Chondrocyte (in vitro differentiated cells): Measurements from ENCODE around the gene GPD2. TPM values are rescaled to one million over a fixed set of nuclear protein-coding genes. Genes with fewer than 3 reads are reported as not detected.

Experiments used
- DNase-seq: peaks from one replicate; pipeline ENCODE4 v3.0.0; 2021; ENCODE audit warnings: mixed read lengths, low spot score
- H3K27ac Mint-ChIP-seq: one replicate; pipeline ENCODE4 v1.8.0; 2021; ENCODE audit warnings: mild to moderate bottlenecking, moderate library complexity, mixed read lengths; ENCODE audit not compliant: unreplicated experiment
- H3K27me3 Mint-ChIP-seq: 2 replicates; pipeline ENCODE4 v1.8.0; 2021; ENCODE audit warnings: low read depth, mixed read lengths
- H3K36me3 Mint-ChIP-seq: 2 replicates; pipeline ENCODE4 v1.8.0; 2021; ENCODE audit warnings: low read depth, mixed read lengths
- H3K4me1 Mint-ChIP-seq: 2 replicates; pipeline ENCODE4 v1.8.0; 2021; ENCODE audit warnings: low read depth, mild to moderate bottlenecking, mixed read lengths
- H3K4me3 Mint-ChIP-seq: one replicate; pipeline ENCODE4 v1.8.0; 2021; ENCODE audit warnings: mild to moderate bottlenecking, moderate library complexity, mixed read lengths; ENCODE audit not compliant: unreplicated experiment
- H3K9me3 Mint-ChIP-seq: 2 replicates; pipeline ENCODE4 v1.8.0; 2021; ENCODE audit warnings: low read depth, mixed read lengths
- CTCF ChIP-seq: fragments of 200-600 bp; sonication (generic); IDR thresholded peaks from 2 replicates; pipeline ENCODE4 v1.5.0; 2021; ENCODE audit warnings: antibody characterized with exemption, mild to moderate bottlenecking, moderate library complexity
- total RNA-seq: library from RNA; stranded (reverse); gene quantifications from 3 replicates; pipeline ENCODE4 v1.2.1, GENCODE V29; 2021

Gene GPD2
- total RNA-seq, 1 donor from 2014 or later, result 29.1 TPM

- Mint-ChIP-seq H3K27ac (no peak overlapping the region), H3K36me3 (peaks cover 3% of the 10 kb centered on the region), H3K9me3 (peaks cover 5% of the 10 kb centered on the region), H3K4me3 (no peak overlapping the region), H3K4me1 (no peaks in the 10 kb centered on the region), H3K27me3 (peaks cover 13% of the 10 kb centered on the region)
- no peak for DNase-seq
- no peak for TF ChIP-seq CTCF
Measured at GRCh38 chr2:156635646-156636045, 199.5 kb downstream of the GPD2 start.

Other genes starting within 250 kb of the GPD2 start
- 1.2 TPM in 3 replicates for gene NR4A2, start 103.7 kb upstream of the GPD2 start, total RNA-seq